Measurements from ENCODE around the gene WBP2.
A peak's percentile ranks its signal among the peaks of the same experiment; 100 is the strongest.

Gene WBP2

GRCh38 chr17:75855310-75856061 lies at the start of gene WBP2:
TSS of gene WBP2 (minus strand) at chr17:75855335. CDS start at chr17:75855297, 38 bp downstream.
- peaks cover 7% of the 10 kb centered on the region; the same call in 1 of the 2 replicates for H3K79me2 ChIP-seq (ENCODE audit: insufficient read depth, low read depth)
- H3K4me3 ChIP-seq (IDR thresholded peaks at IDR 0.05; ENCODE audit: insufficient read depth, low read depth, low read length) = no peak within 1 kb of the TSS
- H3K36me3 ChIP-seq (ENCODE audit: insufficient read depth) = no peaks in the 10 kb centered on the region
- no peaks in the 10 kb centered on the region for H4K20me1 ChIP-seq (ENCODE audit: insufficient read depth)
- peaks cover 12% of the 10 kb centered on the region for H3K4me1 ChIP-seq (ENCODE audit: low read depth, poor library complexity, severe bottlenecking)
- TF ChIP-seq, protein P1, sequence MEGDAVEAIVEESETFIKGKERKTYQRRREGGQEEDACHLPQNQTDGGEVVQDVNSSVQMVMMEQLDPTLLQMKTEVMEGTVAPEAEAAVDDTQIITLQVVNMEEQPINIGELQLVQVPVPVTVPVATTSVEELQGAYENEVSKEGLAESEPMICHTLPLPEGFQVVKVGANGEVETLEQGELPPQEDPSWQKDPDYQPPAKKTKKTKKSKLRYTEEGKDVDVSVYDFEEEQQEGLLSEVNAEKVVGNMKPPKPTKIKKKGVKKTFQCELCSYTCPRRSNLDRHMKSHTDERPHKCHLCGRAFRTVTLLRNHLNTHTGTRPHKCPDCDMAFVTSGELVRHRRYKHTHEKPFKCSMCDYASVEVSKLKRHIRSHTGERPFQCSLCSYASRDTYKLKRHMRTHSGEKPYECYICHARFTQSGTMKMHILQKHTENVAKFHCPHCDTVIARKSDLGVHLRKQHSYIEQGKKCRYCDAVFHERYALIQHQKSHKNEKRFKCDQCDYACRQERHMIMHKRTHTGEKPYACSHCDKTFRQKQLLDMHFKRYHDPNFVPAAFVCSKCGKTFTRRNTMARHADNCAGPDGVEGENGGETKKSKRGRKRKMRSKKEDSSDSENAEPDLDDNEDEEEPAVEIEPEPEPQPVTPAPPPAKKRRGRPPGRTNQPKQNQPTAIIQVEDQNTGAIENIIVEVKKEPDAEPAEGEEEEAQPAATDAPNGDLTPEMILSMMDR (conservative IDR thresholded peaks at IDR 0.05; ENCODE audit: low read depth, low read length) = peak; percentile 28; the same call in 1 of the 2 replicates
- peak within 1 kb of the TSS; percentile 73 for H2AFZ ChIP-seq (ENCODE audit: low read depth)
- H3K27ac ChIP-seq = peak within 1 kb of the TSS; percentile 79
- peak within 1 kb of the TSS; percentile 79 for H3K9ac ChIP-seq
- H3K4me2 ChIP-seq = peak within 1 kb of the TSS; percentile 93
- H3K27me3 ChIP-seq (ENCODE audit: insufficient read depth, low read depth) = no peaks in the 10 kb centered on the region

- H3K79me2 ChIP-seq (ENCODE audit: insufficient read depth, low read depth) = peaks cover 16% of the 10 kb centered on the region
- TF ChIP-seq, protein P1 (conservative IDR thresholded peaks at IDR 0.05; ENCODE audit: low read depth, low read length) = no peak
- no peak overlapping the region for H2AFZ ChIP-seq (ENCODE audit: low read depth)
- no peak overlapping the region for H3K4me3 ChIP-seq (IDR thresholded peaks at IDR 0.05; ENCODE audit: insufficient read depth, low read depth, low read length)
- H3K27me3 ChIP-seq (ENCODE audit: insufficient read depth, low read depth) = no peaks in the 10 kb centered on the region
- H3K27ac ChIP-seq = no peak overlapping the region
- 0 out of 2 replicates have a peak overlapping the region, but pooled peaks have one; percentile 100 for H3K4me2 ChIP-seq
- H3K36me3 ChIP-seq (ENCODE audit: insufficient read depth) = peaks cover 7% of the 10 kb centered on the region; the same call in 1 of the 2 replicates
- no peak overlapping the region for H3K9ac ChIP-seq
- H4K20me1 ChIP-seq (ENCODE audit: insufficient read depth) = no peaks in the 10 kb centered on the region
- H3K4me1 ChIP-seq (ENCODE audit: low read depth, poor library complexity, severe bottlenecking) = peaks cover 39% of the 10 kb centered on the region
Measured at GRCh38 chr17:75902406-75902805, 47.3 kb upstream of the WBP2 start.

DNA sequence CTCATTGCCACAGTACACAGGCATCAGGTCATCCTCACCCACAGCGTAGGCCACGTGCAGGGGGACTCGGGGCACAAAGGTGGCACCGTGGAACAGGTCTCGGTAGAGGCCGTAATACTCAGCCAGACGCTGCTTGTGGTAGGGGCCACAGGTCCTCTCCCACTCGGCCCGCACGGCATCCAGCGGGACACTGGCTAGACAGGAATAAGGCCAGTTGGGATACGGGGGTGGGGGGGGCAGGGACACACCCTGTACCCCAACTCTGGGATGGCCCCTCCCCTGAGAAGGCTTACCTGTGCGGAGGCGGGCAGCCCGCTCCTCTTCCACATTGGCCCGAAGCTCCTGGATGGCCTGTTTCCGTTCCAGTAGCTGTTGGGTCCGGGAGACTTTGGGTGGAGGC lies 46.6 kb upstream of the WBP2 start:
- Histone ChIP-seq H3K4me1 (ENCODE audit: low read depth, poor library complexity, severe bottlenecking) (peaks cover 38% of the 10 kb centered on the region), H3K79me2 (ENCODE audit: insufficient read depth, low read depth) (peaks cover 16% of the 10 kb centered on the region), H3K27me3 (ENCODE audit: insufficient read depth, low read depth) (no peaks in the 10 kb centered on the region), H3K4me2 (no peak overlapping the region), H4K20me1 (ENCODE audit: insufficient read depth) (no peaks in the 10 kb centered on the region), H3K4me3 (IDR thresholded peaks at IDR 0.05; ENCODE audit: insufficient read depth, low read depth, low read length) (no peak overlapping the region), H3K27ac (no peak overlapping the region), H3K9ac (no peak overlapping the region), H2AFZ (ENCODE audit: low read depth) (no peak overlapping the region), H3K36me3 (ENCODE audit: insufficient read depth) (peaks cover 7% of the 10 kb centered on the region; the same call in 1 of the 2 replicates)
- TF ChIP-seq, protein P1 (conservative IDR thresholded peaks at IDR 0.05; ENCODE audit: low read depth, low read length) = no peak

DNA sequence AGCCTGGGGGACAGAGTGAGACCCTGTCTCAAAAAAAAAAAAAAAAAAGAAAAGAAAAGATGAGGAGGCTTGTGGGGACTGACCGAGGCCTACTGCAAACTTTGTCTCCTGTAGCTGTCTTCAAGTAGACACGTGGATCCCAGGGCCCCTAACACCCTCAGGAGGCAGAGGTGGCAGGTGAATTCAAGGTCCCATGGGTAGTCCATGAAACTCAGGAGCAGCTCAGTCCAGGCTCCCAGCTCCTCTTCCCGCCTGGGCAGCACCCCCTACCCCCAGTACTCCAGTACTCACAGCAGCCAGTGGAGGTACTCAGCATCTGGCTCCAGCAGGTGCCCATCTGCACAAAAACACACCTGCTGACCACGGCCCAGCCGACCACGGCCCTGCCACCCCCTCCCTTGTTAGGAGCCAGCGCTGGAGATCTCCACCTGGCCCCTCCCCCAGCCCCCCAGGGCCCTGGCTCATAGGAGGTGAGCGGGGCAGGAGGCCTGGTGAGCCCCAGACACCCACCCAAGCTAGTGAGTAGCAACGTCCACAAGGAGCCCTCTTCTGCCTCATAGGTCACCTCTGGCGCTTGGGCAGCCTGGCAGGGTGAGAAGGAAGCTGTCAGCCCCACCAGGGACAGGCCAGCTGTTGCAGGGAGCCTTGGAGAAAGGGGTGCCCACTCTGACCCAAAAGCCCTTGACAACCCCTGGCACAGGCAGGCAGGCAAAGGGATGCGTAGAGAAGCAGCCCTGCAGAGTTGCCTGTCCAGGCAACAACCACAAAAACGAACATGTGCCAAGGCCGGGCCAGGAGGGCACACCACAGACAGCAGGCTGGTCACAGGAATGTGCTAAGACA lies 45.8 kb upstream of the WBP2 start:
- Histone ChIP-seq H3K27me3 (ENCODE audit: insufficient read depth, low read depth) (no peaks in the 10 kb centered on the region), H3K27ac (no peak overlapping the region), H3K4me1 (ENCODE audit: low read depth, poor library complexity, severe bottlenecking) (peaks cover 31% of the 10 kb centered on the region), H3K9ac (no peak overlapping the region), H3K79me2 (ENCODE audit: insufficient read depth, low read depth) (peaks cover 19% of the 10 kb centered on the region), H4K20me1 (ENCODE audit: insufficient read depth) (no peaks in the 10 kb centered on the region), H2AFZ (ENCODE audit: low read depth) (no peak overlapping the region), H3K4me3 (IDR thresholded peaks at IDR 0.05; ENCODE audit: insufficient read depth, low read depth, low read length) (no peak overlapping the region), H3K4me2 (no peak overlapping the region), H3K36me3 (ENCODE audit: insufficient read depth) (peaks cover 7% of the 10 kb centered on the region; the same call in 1 of the 2 replicates)
- TF ChIP-seq, protein P1 (conservative IDR thresholded peaks at IDR 0.05; ENCODE audit: low read depth, low read length) = no peak

Data from KMS-11 (cell line).